ENCODE measurements around the gene C12orf60. TPM values are rescaled to one million over a fixed set of nuclear protein-coding genes. Genes with fewer than 3 reads are reported as not detected.

The C12orf60 gene
- total and polyA plus RNA-seq, 2 experiments from 2014 or later: 1.2 TPM

GRCh38 chr12:14844401-14844800, 40.9 kb downstream of the C12orf60 start:
- Histone ChIP-seq H4K20me1 (ENCODE audit: insufficient read depth) (no peaks in the 10 kb centered on the region), H3K27ac (no peak overlapping the region), H3K9me3 (ENCODE audit: low read depth) (no peaks in the 10 kb centered on the region), H3K4me1 (ENCODE audit: insufficient read depth) (peaks cover 35% of the 10 kb centered on the region), H3K36me3 (ENCODE audit: low read depth) (no peaks in the 10 kb centered on the region), H3K9ac (no peak overlapping the region), H3K4me2 (ENCODE audit: unreplicated experiment) (no peak overlapping the region), H3F3A (ENCODE audit: insufficient read depth) (0 out of 2 replicates have a peak, but pooled peaks cover 7% of the 10 kb centered on the region), H3K4me3 (no peak overlapping the region), H3K9me2 (ENCODE audit: insufficient read depth) (no peaks in the 10 kb centered on the region), H3K79me2 (ENCODE audit: insufficient read depth) (no peaks in the 10 kb centered on the region), H3K27me3 (replicated peaks; ENCODE audit: insufficient read depth) (no peaks in the 10 kb centered on the region), H2AFZ (no peak overlapping the region)
- TF ChIP-seq EZH2phosphoT487 (IDR thresholded peaks at IDR 0.05; ENCODE audit: insufficient read depth, low read depth) (no peak), EZH2 (IDR thresholded peaks at IDR 0.05; ENCODE audit: insufficient read depth, poor library complexity, severe bottlenecking) (no peak)
- no peak for DNase-seq
- in situ Hi-C loops (cut with MboI): loop anchor here (5.0 kb wide), 1 partner anchor 153 kb away; no protein-coding TSS in a partner anchor

- DNase-seq: peak; percentile 77
- Histone ChIP-seq H3K27ac (no peak overlapping the region), H3K36me3 (ENCODE audit: low read depth) (no peaks in the 10 kb centered on the region), H2AFZ (no peak overlapping the region), H3K9me2 (ENCODE audit: insufficient read depth) (no peaks in the 10 kb centered on the region), H3K27me3 (replicated peaks; ENCODE audit: insufficient read depth) (no peaks in the 10 kb centered on the region), H3K9me3 (ENCODE audit: low read depth) (no peaks in the 10 kb centered on the region), H3K79me2 (ENCODE audit: insufficient read depth) (no peaks in the 10 kb centered on the region), H3K9ac (no peak overlapping the region), H3K4me2 (ENCODE audit: unreplicated experiment) (no peak overlapping the region), H4K20me1 (ENCODE audit: insufficient read depth) (no peaks in the 10 kb centered on the region), H3K4me1 (ENCODE audit: insufficient read depth) (peaks cover 42% of the 10 kb centered on the region), H3F3A (ENCODE audit: insufficient read depth) (0 out of 2 replicates have a peak, but pooled peaks cover 7% of the 10 kb centered on the region), H3K4me3 (no peak overlapping the region)
- no peak for TF ChIP-seq EZH2 (IDR thresholded peaks at IDR 0.05; ENCODE audit: insufficient read depth, poor library complexity, severe bottlenecking)
- no peak for TF ChIP-seq EZH2phosphoT487 (IDR thresholded peaks at IDR 0.05; ENCODE audit: insufficient read depth, low read depth)
- WGBS, 2 experiments (ENCODE audit: low coverage in 1 of 2, low lambda C conversion rate in 2 of 2, missing lambda C conversion rate in 2 of 2): 3 to 16% methylated on average over 3 of the region's 3 CpGs
- in situ Hi-C loops (cut with MboI): no loop called here
These were observed 41.9 kb downstream of the C12orf60 start for GRCh38 chr12:14845350-14845750.

- Histone ChIP-seq H3K27me3 (replicated peaks; ENCODE audit: insufficient read depth) (no peaks in the 10 kb centered on the region), H3K9ac (no peak overlapping the region), H4K20me1 (ENCODE audit: insufficient read depth) (no peaks in the 10 kb centered on the region), H3K79me2 (ENCODE audit: insufficient read depth) (no peaks in the 10 kb centered on the region), H3K27ac (no peak overlapping the region), H3K36me3 (ENCODE audit: low read depth) (no peaks in the 10 kb centered on the region), H3K4me3 (no peak overlapping the region), H3K4me2 (ENCODE audit: unreplicated experiment) (no peak overlapping the region), H3K9me2 (ENCODE audit: insufficient read depth) (no peaks in the 10 kb centered on the region), H3K9me3 (ENCODE audit: low read depth) (no peaks in the 10 kb centered on the region), H3K4me1 (ENCODE audit: insufficient read depth) (peaks cover 42% of the 10 kb centered on the region), H3F3A (ENCODE audit: insufficient read depth) (0 out of 2 replicates have a peak, but pooled peaks cover 7% of the 10 kb centered on the region), H2AFZ (no peak overlapping the region)
- TF ChIP-seq EZH2phosphoT487 (IDR thresholded peaks at IDR 0.05; ENCODE audit: insufficient read depth, low read depth) (no peak), EZH2 (IDR thresholded peaks at IDR 0.05; ENCODE audit: insufficient read depth, poor library complexity, severe bottlenecking) (no peak)
- WGBS, 2 experiments (ENCODE audit: low coverage in 1 of 2, low lambda C conversion rate in 2 of 2, missing lambda C conversion rate in 2 of 2): 55 to 63% methylated on average over 3 of the region's 3 CpGs
- in situ Hi-C loops (cut with MboI): no loop called here
- no peak for DNase-seq
These were observed 42.6 kb downstream of the C12orf60 start for GRCh38 chr12:14846042-14846587.

GRCh38 chr12:14846876-14847580, 43.6 kb downstream of the C12orf60 start:
- Histone ChIP-seq H3K4me2 (ENCODE audit: unreplicated experiment) (no peak overlapping the region), H3K27ac (no peak overlapping the region), H3K9me2 (ENCODE audit: insufficient read depth) (no peaks in the 10 kb centered on the region), H2AFZ (no peak overlapping the region), H3K36me3 (ENCODE audit: low read depth) (no peaks in the 10 kb centered on the region), H3K9ac (no peak overlapping the region), H3K27me3 (replicated peaks; ENCODE audit: insufficient read depth) (no peaks in the 10 kb centered on the region), H4K20me1 (ENCODE audit: insufficient read depth) (no peaks in the 10 kb centered on the region), H3K9me3 (ENCODE audit: low read depth) (no peaks in the 10 kb centered on the region), H3K4me3 (no peak overlapping the region), H3F3A (ENCODE audit: insufficient read depth) (0 out of 2 replicates have a peak, but pooled peaks cover 7% of the 10 kb centered on the region), H3K79me2 (ENCODE audit: insufficient read depth) (no peaks in the 10 kb centered on the region), H3K4me1 (ENCODE audit: insufficient read depth) (peaks cover 33% of the 10 kb centered on the region)
- no peak for TF ChIP-seq EZH2phosphoT487 (IDR thresholded peaks at IDR 0.05; ENCODE audit: insufficient read depth, low read depth)
- no peak for TF ChIP-seq EZH2 (IDR thresholded peaks at IDR 0.05; ENCODE audit: insufficient read depth, poor library complexity, severe bottlenecking)
- no peak for DNase-seq
- 56 to 58% methylated on average over 4 of the region's 4 CpGs for WGBS, 2 experiments (ENCODE audit: low coverage in 1 of 2, low lambda C conversion rate in 2 of 2, missing lambda C conversion rate in 2 of 2)
- in situ Hi-C loops (cut with MboI): no loop called here

Data from GM23248 (cell line).